ENCODE results near the gene CNPY4. TPM values are rescaled to one million over a fixed set of nuclear protein-coding genes. Genes with fewer than 3 reads are reported as not detected.

The CNPY4 gene
- polyA plus RNA-seq, 3 donors, result 6.2 to 6.8 (median 6.2) TPM

DNA sequence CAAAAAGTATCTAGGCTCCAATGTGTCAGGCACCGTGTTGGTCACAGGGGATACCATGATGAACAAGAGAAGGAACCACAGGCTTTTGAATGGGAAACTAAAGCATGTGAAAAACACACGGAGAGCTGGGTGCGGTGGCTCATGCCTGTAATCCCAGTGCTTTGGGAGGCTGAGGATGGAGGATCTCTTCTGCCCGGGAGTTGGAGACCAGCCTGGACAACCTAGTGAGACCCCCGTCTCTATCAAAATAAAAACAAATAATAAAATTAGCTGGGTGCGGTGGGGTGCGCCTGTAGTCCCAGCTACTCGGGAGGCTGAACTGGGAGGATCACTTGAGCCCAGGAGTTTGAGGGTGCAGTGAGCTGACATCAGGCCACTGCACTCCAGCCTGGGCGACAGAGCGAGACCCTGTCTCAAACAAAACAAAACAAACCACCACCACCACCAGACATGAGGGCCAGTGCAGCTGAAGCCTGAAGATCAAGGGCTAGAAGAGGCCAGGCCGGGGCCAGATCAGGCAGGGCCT, 31.3 kb upstream of the CNPY4 start:
- peak overlapping the region; percentile 94 to 96 (median 95) for H3K4me3 ChIP-seq (replicated peaks in 1 of 3; ENCODE audit: low read depth in 2 of 3, low read length in 3 of 3)
- H3K4me1 Mint-ChIP-seq, result peaks cover 24% of the 10 kb centered on the region
- intact Hi-C loops (cut with micrococcal nuclease), result loop anchor here (10.0 kb wide), 1 partner anchor 73 kb away; the partner anchor contains the start of gene ZKSCAN1 (in 2 of the 2)
- peak overlapping the region; percentile 56 to 93 (median 90) for H3K27ac Mint-ChIP-seq
- H2AFZ ChIP-seq (ENCODE audit: insufficient read depth, low read depth, low read length, poor library complexity, severe bottlenecking), result peak overlapping the region; percentile 94
- WGBS (ENCODE audit: insufficient coverage), result 93% methylated on average over 6 of the region's 11 CpGs
- H3K36me3 Mint-ChIP-seq, result peaks cover 29 to 30% of the 10 kb centered on the region in 2 donors
- peaks cover 12% of the 10 kb centered on the region for H3K79me2 ChIP-seq (ENCODE audit: insufficient read depth, low read length)
- peak overlapping the region; percentile 81 for H3K9ac ChIP-seq (ENCODE audit: insufficient read depth, low read length, poor library complexity, severe bottlenecking)
- peak overlapping the region; percentile 43 to 78 for H3K27ac ChIP-seq (ENCODE audit: low read depth in 1 of 2, low read length in 2 of 2)
- peak overlapping the region; percentile 98 for H3K4me2 ChIP-seq (replicated peaks; ENCODE audit: extremely low read depth, low read length, poor library complexity, severe bottlenecking)
- H3K9me3 Mint-ChIP-seq, result peaks cover 0 to 2% (median 0%) of the 10 kb centered on the region in 7 donors
- H3K36me3 ChIP-seq (replicated peaks in 1 of 2; ENCODE audit: control insufficient read depth in 1 of 2, insufficient read depth in 2 of 2, low read length in 2 of 2), result peaks cover 30% of the 10 kb centered on the region in 2 donors
- no peaks in the 10 kb centered on the region for H4K20me1 ChIP-seq (ENCODE audit: insufficient read depth, low read length)
- TF ChIP-seq, protein P1, sequence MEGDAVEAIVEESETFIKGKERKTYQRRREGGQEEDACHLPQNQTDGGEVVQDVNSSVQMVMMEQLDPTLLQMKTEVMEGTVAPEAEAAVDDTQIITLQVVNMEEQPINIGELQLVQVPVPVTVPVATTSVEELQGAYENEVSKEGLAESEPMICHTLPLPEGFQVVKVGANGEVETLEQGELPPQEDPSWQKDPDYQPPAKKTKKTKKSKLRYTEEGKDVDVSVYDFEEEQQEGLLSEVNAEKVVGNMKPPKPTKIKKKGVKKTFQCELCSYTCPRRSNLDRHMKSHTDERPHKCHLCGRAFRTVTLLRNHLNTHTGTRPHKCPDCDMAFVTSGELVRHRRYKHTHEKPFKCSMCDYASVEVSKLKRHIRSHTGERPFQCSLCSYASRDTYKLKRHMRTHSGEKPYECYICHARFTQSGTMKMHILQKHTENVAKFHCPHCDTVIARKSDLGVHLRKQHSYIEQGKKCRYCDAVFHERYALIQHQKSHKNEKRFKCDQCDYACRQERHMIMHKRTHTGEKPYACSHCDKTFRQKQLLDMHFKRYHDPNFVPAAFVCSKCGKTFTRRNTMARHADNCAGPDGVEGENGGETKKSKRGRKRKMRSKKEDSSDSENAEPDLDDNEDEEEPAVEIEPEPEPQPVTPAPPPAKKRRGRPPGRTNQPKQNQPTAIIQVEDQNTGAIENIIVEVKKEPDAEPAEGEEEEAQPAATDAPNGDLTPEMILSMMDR (IDR thresholded peaks at IDR 0.05), result no peak
- H3K27me3 ChIP-seq (ENCODE audit: control insufficient read depth in 2 of 2, insufficient read depth in 2 of 2, low read length in 2 of 2), result no peaks in the 10 kb centered on the region
- no peaks in the 10 kb centered on the region for H3K9me3 ChIP-seq (replicated peaks in 1 of 2; ENCODE audit: control insufficient read depth in 1 of 2, insufficient read depth in 1 of 2, low read length in 2 of 2)
- peaks cover 23 to 34% of the 10 kb centered on the region in 2 donors for H3K4me1 ChIP-seq (ENCODE audit: control insufficient read depth in 1 of 2, insufficient read depth in 2 of 2, low read length in 2 of 2)
- DNase-seq, result no peak
- peaks cover 4 to 8% (median 7%) of the 10 kb centered on the region in 3 donors for H3K27me3 Mint-ChIP-seq (ENCODE audit: low read depth in 3 of 3)
- H3K4me3 Mint-ChIP-seq, result peak overlapping the region; percentile 87 to 92

DNA sequence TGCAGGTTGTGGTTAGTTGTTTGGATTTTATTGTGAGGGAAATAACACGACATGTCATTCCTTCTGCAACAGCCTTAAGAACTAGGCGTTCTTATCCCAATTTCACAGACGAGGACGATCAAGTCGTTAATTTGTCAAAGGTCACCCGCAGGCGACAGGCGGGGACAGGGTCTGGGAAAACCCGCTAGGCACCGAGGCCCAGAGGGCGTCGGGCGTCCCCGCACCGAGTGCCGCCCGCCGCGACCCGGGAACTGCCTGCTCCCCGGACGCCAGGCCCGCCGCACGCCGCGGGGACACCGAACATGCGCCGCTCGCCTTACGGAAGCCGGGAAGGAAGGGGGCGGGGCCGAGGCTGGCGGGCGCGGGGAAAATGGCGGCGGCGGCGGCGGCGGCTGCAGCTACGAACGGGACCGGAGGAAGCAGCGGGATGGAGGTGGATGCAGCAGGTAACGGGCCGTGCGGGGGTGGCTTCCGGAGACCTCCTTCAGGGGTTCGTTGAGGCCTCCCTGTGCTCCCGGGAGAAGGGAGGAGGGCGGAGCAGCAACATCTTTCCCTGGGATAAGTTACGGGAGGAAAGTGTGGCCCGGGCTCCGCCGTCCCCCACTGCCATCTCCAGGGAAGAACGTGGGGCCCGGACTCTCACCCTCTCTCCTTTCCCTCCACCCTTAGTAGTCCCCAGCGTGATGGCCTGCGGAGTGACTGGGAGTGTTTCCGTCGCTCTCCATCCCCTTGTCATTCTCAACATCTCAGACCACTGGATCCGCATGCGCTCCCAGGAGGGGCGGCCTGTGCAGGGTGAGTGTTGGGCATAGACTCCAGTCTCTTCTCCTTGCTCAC, 30.6 kb upstream of the CNPY4 start, which contains the start of gene COPS6:
Gene COPS6 (plus strand): TSS at position 349 of the 837 bp plus-strand sequence. CDS start 22 bp downstream, at position 371.
- no peaks in the 10 kb centered on the region for H4K20me1 ChIP-seq (ENCODE audit: insufficient read depth, low read length)
- peaks cover 12% of the 10 kb centered on the region for H3K79me2 ChIP-seq (ENCODE audit: insufficient read depth, low read length)
- peaks cover 22 to 33% of the 10 kb centered on the region in 2 donors for H3K4me1 ChIP-seq (ENCODE audit: control insufficient read depth in 1 of 2, insufficient read depth in 2 of 2, low read length in 2 of 2)
- Mint-ChIP-seq H3K4me3 (peak within 1 kb of the TSS; percentile 87 to 92), H3K4me1 (peaks cover 22% of the 10 kb centered on the region), H3K9me3 (no peaks in the 10 kb centered on the region), H3K27me3 (ENCODE audit: low read depth in 3 of 3) (peaks cover under 1 to 4% (median 4%) of the 10 kb centered on the region in 3 donors), H3K27ac (peak within 1 kb of the TSS; percentile 78 to 93 (median 90)), H3K36me3 (peaks cover 36 to 37% of the 10 kb centered on the region in 2 donors)
- H3K27ac ChIP-seq (ENCODE audit: low read depth in 1 of 2, low read length in 2 of 2), result peak within 1 kb of the TSS; percentile 43 to 78
- peak; percentile 60 to 81 (median 61) for DNase-seq
- no peaks in the 10 kb centered on the region for H3K9me3 ChIP-seq (replicated peaks in 1 of 2; ENCODE audit: control insufficient read depth in 1 of 2, insufficient read depth in 1 of 2, low read length in 2 of 2)
- peaks cover 37% of the 10 kb centered on the region in 2 donors for H3K36me3 ChIP-seq (replicated peaks in 1 of 2; ENCODE audit: control insufficient read depth in 1 of 2, insufficient read depth in 2 of 2, low read length in 2 of 2)
- TF ChIP-seq, protein P1 (IDR thresholded peaks at IDR 0.05), result no peak
- H3K4me3 ChIP-seq (replicated peaks in 1 of 3; ENCODE audit: low read depth in 2 of 3, low read length in 3 of 3), result peak within 1 kb of the TSS; percentile 94 to 96 (median 95)
- peak within 1 kb of the TSS; percentile 94 for H2AFZ ChIP-seq (ENCODE audit: insufficient read depth, low read depth, low read length, poor library complexity, severe bottlenecking)
- intact Hi-C loops (cut with micrococcal nuclease), result loop anchor here (10.0 kb wide), 1 partner anchor 74 kb away; the partner anchor contains the start of gene ZKSCAN1 (in 2 of the 2)
- H3K27me3 ChIP-seq (ENCODE audit: control insufficient read depth in 2 of 2, insufficient read depth in 2 of 2, low read length in 2 of 2), result no peaks in the 10 kb centered on the region
- H3K4me2 ChIP-seq (replicated peaks; ENCODE audit: extremely low read depth, low read length, poor library complexity, severe bottlenecking), result peak within 1 kb of the TSS; percentile 98
- 0% methylated on average over 48 of the region's 68 CpGs for WGBS (ENCODE audit: insufficient coverage)
- H3K9ac ChIP-seq (ENCODE audit: insufficient read depth, low read length, poor library complexity, severe bottlenecking), result peak within 1 kb of the TSS; percentile 81
